Spleen (tissue), 7 donors: ENCODE measurements around the gene HNRNPK.

Source experiments
- CTCF ChIP-seq, 11 experiments: fragments of 200-600 bp in 7 of 11; fragments of 450-650 bp in 4 of 11; sonication (generic) in 4 of 11; IDR thresholded peaks in 8 of 11; conservative IDR thresholded peaks in 3 of 11; 1 replicate in 7 of 11; 2 replicates in 4 of 11; pipeline versions ENCODE4 v1.4.0 to v1.8.0; 2016 to 2021; ENCODE audit warnings: antibody characterized with exemption in 11 of 11, inconsistent platforms in 4 of 11, mild to moderate bottlenecking in 1 of 11
- POLR2A ChIP-seq, 3 donors: fragments of 450-650 bp; IDR thresholded peaks; one replicate each; pipeline ENCODE4 v1.5.1; 2017; ENCODE audit warnings: antibody characterized with exemption in 3 of 3, mild to moderate bottlenecking in 1 of 3
- POLR2AphosphoS5 ChIP-seq, 3 donors: sonication (generic); formaldehyde crosslinking; IDR thresholded peaks; one replicate each; pipeline ENCODE4 v1.5.1; 2017; ENCODE audit warnings: antibody characterized with exemption in 3 of 3
- donor health status: DM: no; HTN: no; CAD: no; lungs with moderate emphysema.
- donor health status: DM: no; HTN: no; CAD: no.
- donor health status: DM: no; HTN: no; CAD: no.

GRCh38 chr9:83956086-83956435, 24.0 kb downstream of the HNRNPK start:
- TF ChIP-seq POLR2A (IDR thresholded peaks at IDR 0.05) (no peak), CTCF (IDR thresholded peaks at IDR 0.05 in 8 of 11, conservative IDR thresholded peaks at IDR 0.05 in 3 of 11) (no peak), POLR2AphosphoS5 (IDR thresholded peaks at IDR 0.05) (no peak)
